ENCODE data around the gene RPS6KA2.

RPS6KA2 gene

GRCh38 chr6:166381381-166381732, 245.7 kb downstream of the RPS6KA2 start:
- no peak for TF ChIP-seq CTCF (IDR thresholded peaks at IDR 0.05; ENCODE audit: extremely low read depth, insufficient read depth, missing control alignments)
- in situ Hi-C loops (cut with MboI; ENCODE audit: low pct_unique_long_range_greater_than_20kb, low sequenced_read_pairs, unreplicated experiment): loop anchor here (10.0 kb wide), 1 partner anchor 57 kb away; no protein-coding TSS in a partner anchor
- DNase-seq (ENCODE audit: low spot score): no peak

- no peak for TF ChIP-seq CTCF (IDR thresholded peaks at IDR 0.05; ENCODE audit: extremely low read depth, insufficient read depth, missing control alignments)
- in situ Hi-C loops (cut with MboI; ENCODE audit: low pct_unique_long_range_greater_than_20kb, low sequenced_read_pairs, unreplicated experiment): loop anchor here (10.0 kb wide), 1 partner anchor 55 kb away; no protein-coding TSS in a partner anchor
- DNase-seq (ENCODE audit: low spot score): no peak
These were observed 247.3 kb downstream of the RPS6KA2 start for GRCh38 chr6:166379800-166380199.

GRCh38 chr6:166379103-166379586, 247.9 kb downstream of the RPS6KA2 start:
- DNase-seq (ENCODE audit: low spot score): no peak
- TF ChIP-seq CTCF (IDR thresholded peaks at IDR 0.05; ENCODE audit: extremely low read depth, insufficient read depth, missing control alignments): no peak
- in situ Hi-C loops (cut with MboI; ENCODE audit: low pct_unique_long_range_greater_than_20kb, low sequenced_read_pairs, unreplicated experiment): no loop called here

- no peak for TF ChIP-seq CTCF (IDR thresholded peaks at IDR 0.05; ENCODE audit: extremely low read depth, insufficient read depth, missing control alignments)
- no peak for DNase-seq (ENCODE audit: low spot score)
- in situ Hi-C loops (cut with MboI; ENCODE audit: low pct_unique_long_range_greater_than_20kb, low sequenced_read_pairs, unreplicated experiment): no loop called here
These were observed 249.3 kb downstream of the RPS6KA2 start for GRCh38 chr6:166377721-166378120.

GRCh38 chr6:166375013-166375412, 252.0 kb downstream of the RPS6KA2 start:
- no peak for TF ChIP-seq CTCF (IDR thresholded peaks at IDR 0.05; ENCODE audit: extremely low read depth, insufficient read depth, missing control alignments)
- in situ Hi-C loops (cut with MboI; ENCODE audit: low pct_unique_long_range_greater_than_20kb, low sequenced_read_pairs, unreplicated experiment): no loop called here
- no peak for DNase-seq (ENCODE audit: low spot score)

- DNase-seq (ENCODE audit: low spot score): no peak
- in situ Hi-C loops (cut with MboI; ENCODE audit: low pct_unique_long_range_greater_than_20kb, low sequenced_read_pairs, unreplicated experiment): no loop called here
- no peak for TF ChIP-seq CTCF (IDR thresholded peaks at IDR 0.05; ENCODE audit: extremely low read depth, insufficient read depth, missing control alignments)
These were observed 256.6 kb downstream of the RPS6KA2 start for GRCh38 chr6:166370489-166370888.

GRCh38 chr6:166369782-166370181, 257.3 kb downstream of the RPS6KA2 start:
- in situ Hi-C loops (cut with MboI; ENCODE audit: low pct_unique_long_range_greater_than_20kb, low sequenced_read_pairs, unreplicated experiment): no loop called here
- no peak for DNase-seq (ENCODE audit: low spot score)
- TF ChIP-seq CTCF (IDR thresholded peaks at IDR 0.05; ENCODE audit: extremely low read depth, insufficient read depth, missing control alignments): no peak

Data from GM13977 (cell line).